Measurements from ENCODE around the gene CBLB.

Gene CBLB

DNA sequence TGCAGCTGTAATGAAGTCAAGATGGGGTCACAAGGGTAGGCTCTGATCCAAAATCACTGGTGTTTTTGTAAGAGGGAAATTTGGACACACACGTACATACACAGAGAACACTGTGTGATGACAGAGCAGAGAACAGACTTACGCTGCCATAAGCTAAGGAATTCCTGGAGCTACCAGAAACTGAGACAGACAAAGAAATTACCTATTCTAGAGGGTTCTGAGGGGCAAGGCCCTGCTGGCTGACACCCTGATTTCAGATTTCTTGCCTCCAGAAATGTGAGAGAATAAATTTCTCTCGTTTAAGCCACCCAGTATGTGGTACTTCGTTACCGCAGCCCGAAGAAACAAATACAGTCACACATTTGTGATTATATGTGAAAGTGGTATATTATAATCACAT is 24.8 kb downstream of the CBLB start:
- H3K4me3 ChIP-seq (replicated peaks in 1 of 2; ENCODE audit: low read depth in 2 of 2, low read length in 2 of 2), result no peak overlapping the region
- DNase-seq (ENCODE audit: low read depth in 2 of 2), result no peak
- TF ChIP-seq, protein P1, sequence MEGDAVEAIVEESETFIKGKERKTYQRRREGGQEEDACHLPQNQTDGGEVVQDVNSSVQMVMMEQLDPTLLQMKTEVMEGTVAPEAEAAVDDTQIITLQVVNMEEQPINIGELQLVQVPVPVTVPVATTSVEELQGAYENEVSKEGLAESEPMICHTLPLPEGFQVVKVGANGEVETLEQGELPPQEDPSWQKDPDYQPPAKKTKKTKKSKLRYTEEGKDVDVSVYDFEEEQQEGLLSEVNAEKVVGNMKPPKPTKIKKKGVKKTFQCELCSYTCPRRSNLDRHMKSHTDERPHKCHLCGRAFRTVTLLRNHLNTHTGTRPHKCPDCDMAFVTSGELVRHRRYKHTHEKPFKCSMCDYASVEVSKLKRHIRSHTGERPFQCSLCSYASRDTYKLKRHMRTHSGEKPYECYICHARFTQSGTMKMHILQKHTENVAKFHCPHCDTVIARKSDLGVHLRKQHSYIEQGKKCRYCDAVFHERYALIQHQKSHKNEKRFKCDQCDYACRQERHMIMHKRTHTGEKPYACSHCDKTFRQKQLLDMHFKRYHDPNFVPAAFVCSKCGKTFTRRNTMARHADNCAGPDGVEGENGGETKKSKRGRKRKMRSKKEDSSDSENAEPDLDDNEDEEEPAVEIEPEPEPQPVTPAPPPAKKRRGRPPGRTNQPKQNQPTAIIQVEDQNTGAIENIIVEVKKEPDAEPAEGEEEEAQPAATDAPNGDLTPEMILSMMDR (IDR thresholded peaks at IDR 0.05; ENCODE audit: low read depth, low read length), result no peak

DNA sequence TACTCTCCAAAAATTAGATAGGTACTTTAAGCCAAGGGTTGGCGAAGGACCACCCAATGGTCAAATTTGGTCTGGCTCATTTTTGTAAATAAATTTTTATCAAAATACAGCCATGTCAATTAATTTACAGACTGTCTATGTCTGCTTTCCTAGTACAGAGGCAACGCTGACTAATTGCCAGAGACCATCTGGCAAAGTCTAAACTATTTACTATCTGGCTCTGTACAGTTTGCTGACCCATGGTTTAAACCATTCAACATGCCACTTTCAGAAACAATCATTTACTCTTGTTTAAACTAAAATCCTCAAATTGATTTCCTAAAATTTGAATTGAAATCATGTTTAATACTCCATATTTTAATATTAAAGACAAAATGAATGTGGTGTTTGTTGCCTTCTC is 25.9 kb downstream of the CBLB start:
- TF ChIP-seq, protein P1 (IDR thresholded peaks at IDR 0.05; ENCODE audit: low read depth, low read length), result no peak
- H3K4me3 ChIP-seq (replicated peaks in 1 of 2; ENCODE audit: low read depth in 2 of 2, low read length in 2 of 2), result no peak overlapping the region
- peak in 1 of 2 donors; percentile 38 for DNase-seq (ENCODE audit: low read depth in 2 of 2)

DNA sequence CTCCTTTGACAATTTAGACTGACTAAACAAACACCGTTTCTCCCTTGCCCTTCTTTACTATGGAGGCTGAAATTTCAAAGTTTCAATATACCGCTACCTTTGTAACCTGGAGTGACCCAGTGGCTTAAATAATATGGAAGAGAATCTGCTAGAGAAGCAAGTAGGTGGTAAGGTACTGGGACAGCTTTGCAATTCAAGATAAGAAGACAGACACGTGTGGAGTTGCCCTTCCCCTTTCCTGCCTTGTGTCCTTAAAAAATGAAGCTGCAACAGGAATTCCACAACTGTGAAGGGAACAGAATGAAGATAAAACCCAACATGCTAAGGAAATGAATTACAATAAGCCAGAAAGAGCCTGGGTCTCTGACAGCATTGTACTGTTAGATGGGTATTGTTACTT is 26.4 kb downstream of the CBLB start:
- no peak for DNase-seq (ENCODE audit: low read depth in 2 of 2)
- TF ChIP-seq, protein P1 (IDR thresholded peaks at IDR 0.05; ENCODE audit: low read depth, low read length), result no peak
- H3K4me3 ChIP-seq (replicated peaks in 1 of 2; ENCODE audit: low read depth in 2 of 2, low read length in 2 of 2), result no peak overlapping the region

DNA sequence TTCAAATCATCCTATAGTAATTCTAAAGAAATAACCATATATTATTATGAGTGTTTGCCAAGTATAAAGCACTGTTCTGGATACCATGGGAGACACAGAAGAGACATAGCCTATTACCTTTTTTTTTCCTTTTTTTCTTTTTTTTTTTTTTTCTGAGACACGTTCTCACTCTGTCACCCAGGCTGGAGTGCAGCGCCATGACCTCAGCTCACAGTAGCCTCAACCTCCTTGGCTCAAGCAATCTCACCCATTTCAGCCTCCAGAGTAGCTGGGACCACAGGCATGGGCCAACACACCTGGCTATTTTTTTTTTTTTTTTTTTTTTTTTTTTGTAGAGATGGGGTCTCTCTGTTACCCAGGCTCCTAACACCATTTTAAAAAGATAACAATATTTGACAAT is 30.9 kb downstream of the CBLB start:
- TF ChIP-seq, protein P1 (IDR thresholded peaks at IDR 0.05; ENCODE audit: low read depth, low read length), result no peak
- H3K4me3 ChIP-seq (replicated peaks in 1 of 2; ENCODE audit: low read depth in 2 of 2, low read length in 2 of 2), result no peak overlapping the region
- no peak for DNase-seq (ENCODE audit: low read depth in 2 of 2)

DNA sequence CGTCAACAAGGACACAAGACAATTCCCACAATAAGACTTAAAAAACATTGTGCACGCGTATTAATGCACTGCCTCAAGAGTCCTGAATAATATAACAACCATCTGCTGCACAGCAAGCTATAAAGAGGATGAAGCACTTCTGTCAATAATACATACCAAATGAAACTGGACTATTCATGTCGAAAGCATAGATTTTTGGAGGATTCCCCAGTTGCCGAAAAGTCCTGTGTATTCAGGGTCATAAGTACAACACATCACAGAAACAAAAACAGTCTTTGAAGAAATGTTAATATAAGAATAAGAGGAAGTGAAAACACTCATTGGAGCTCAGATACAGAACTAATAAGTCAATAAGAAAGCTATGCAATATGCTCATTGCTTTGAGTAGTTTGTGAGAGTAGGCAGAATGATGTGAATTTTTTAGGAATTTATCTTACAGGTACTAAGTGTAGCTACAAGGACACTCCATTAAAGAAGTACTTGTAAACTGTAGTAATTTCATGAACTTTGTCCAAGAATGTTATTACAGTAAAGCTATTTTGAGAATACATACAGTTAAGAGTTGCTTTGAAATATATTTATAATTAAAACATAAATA is 31.6 kb downstream of the CBLB start:
- peak in 1 of 2 donors; percentile 41 for DNase-seq (ENCODE audit: low read depth in 2 of 2)
- TF ChIP-seq, protein P1 (IDR thresholded peaks at IDR 0.05; ENCODE audit: low read depth, low read length), result no peak
- H3K4me3 ChIP-seq (replicated peaks in 1 of 2; ENCODE audit: low read depth in 2 of 2, low read length in 2 of 2), result no peak overlapping the region

DNA sequence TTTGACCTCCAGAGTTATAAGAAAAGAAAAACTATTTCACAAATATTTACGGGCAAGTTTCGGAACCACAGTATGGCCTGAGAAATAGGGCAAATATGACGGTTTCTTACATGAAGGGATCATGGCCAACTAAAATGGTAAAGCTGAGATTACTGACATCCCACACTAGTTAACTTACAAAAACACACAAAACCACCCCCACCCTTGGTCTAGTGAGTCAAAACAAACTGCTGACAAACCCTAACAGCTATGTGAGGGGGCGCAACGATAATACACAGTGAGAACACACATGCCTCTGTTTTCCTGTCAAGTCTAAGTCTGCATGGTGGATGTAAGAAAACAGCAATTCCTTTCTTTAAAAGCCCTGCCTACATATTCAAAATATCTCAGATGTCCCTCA is 32.3 kb downstream of the CBLB start:
- H3K4me3 ChIP-seq (replicated peaks in 1 of 2; ENCODE audit: low read depth in 2 of 2, low read length in 2 of 2), result no peak overlapping the region
- TF ChIP-seq, protein P1 (IDR thresholded peaks at IDR 0.05; ENCODE audit: low read depth, low read length), result no peak
- DNase-seq (ENCODE audit: low read depth in 2 of 2), result peak; percentile 85 to 92

DNA sequence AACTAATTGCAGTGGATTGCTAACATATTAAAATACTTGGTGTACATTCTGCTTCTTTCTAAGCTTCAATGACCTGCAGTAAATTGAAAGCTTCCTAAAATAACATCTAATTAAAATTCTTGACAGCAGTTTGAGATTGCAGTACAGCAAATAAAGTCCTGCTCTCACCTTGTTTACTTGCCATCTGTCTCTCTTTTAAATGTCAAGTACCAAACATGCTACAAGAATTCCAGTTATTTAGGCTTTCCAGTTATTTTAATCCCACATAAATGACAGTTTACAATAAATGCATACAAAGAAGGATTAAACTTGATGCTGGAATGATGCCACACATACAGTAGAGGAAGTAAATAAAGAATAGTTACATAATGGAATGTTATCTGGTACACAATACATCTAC is 33.2 kb downstream of the CBLB start:
- TF ChIP-seq, protein P1 (IDR thresholded peaks at IDR 0.05; ENCODE audit: low read depth, low read length), result no peak
- H3K4me3 ChIP-seq (replicated peaks in 1 of 2; ENCODE audit: low read depth in 2 of 2, low read length in 2 of 2), result no peak overlapping the region
- DNase-seq (ENCODE audit: low read depth in 2 of 2), result no peak
